Endothelial cell of umbilical vein (primary cell): Measurements from ENCODE around the gene RPL23. TPM values are rescaled to one million over a fixed set of nuclear protein-coding genes. Genes with fewer than 3 reads are reported as not detected.

Source experiments
- BruUV-seq: library from RNA; stranded (reverse); fragments of 400-500 nt; replicated peaks from 2 replicates; lab custom pipeline; 2021; lab: Mats Ljungman, UMichigan
- CTCF ChIA-PET: fragments of 300-600, 350-600 bp; sonication (Branson Sonifier 250); formaldehyde crosslinking; loops from one replicate; lab custom pipeline; 2021; ENCODE audit warnings: antibody characterized with exemption, inconsistent platforms; lab: Charles Lee
- POLR2A ChIA-PET: fragments of 300-600, 350-600 bp; sonication (Branson Sonifier 250); formaldehyde crosslinking; loops from one replicate; lab custom pipeline; 2021; ENCODE audit warnings: antibody characterized with exemption, inconsistent platforms; lab: Charles Lee
- DNase-seq: peaks from one replicate; pipeline ENCODE4 v3.0.0-alpha.2; 2011; ENCODE audit warnings: low read depth, low spot score
- FAIRE-seq: peaks from 2 replicates; lab custom pipeline; 2011; peaks lifted over from hg19 to GRCh38; lab: Jason Lieb, UNC
- H2AFZ ChIP-seq: 2 replicates; pipeline ENCODE4 v1.6.0; 2012; ENCODE audit warnings: low read depth, low read length, control low read depth, inconsistent platforms
- H3K27ac ChIP-seq: 2 replicates; pipeline ENCODE4 v1.5.1; 2011; ENCODE audit warnings: low read depth, mild to moderate bottlenecking, control low read depth, low read length, moderate library complexity; ENCODE audit not compliant: insufficient read depth
- H3K27me3 ChIP-seq, 2 experiments: 2 replicates each; pipeline versions ENCODE4 v1.6.0 to v1.6.1; 2011; ENCODE audit warnings: low read length in 2 of 2, mixed read lengths in 1 of 2; ENCODE audit not compliant: control insufficient read depth in 2 of 2, insufficient read depth in 2 of 2
- H3K36me3 ChIP-seq, 2 experiments: 2 replicates in 1 of 2; 3 replicates in 1 of 2; pipeline ENCODE4 v1.5.1; 2011; ENCODE audit warnings: low read length in 2 of 2, mild to moderate bottlenecking in 1 of 2, moderate library complexity in 1 of 2; ENCODE audit not compliant: control insufficient read depth in 2 of 2, insufficient read depth in 2 of 2; ENCODE audit errors: extremely low read depth in 1 of 2
- H3K4me1 ChIP-seq: 3 replicates; pipeline ENCODE4 v1.5.1; 2011; ENCODE audit warnings: mild to moderate bottlenecking, low read length; ENCODE audit not compliant: control insufficient read depth, insufficient read depth; ENCODE audit errors: extremely low read depth
- H3K4me2 ChIP-seq: 2 replicates; pipeline ENCODE4 v1.6.1; 2011; ENCODE audit warnings: low read length, control low read depth, mixed read lengths; ENCODE audit not compliant: insufficient read depth
- H3K4me3 ChIP-seq, 3 experiments: fragments of 200-600 bp in 1 of 3; sonication (generic), shearing (Covaris generic) in 1 of 3; replicated peaks in 1 of 3; 2 replicates each; pipeline ENCODE4 v1.5.1; 2011 to 2016; ENCODE audit warnings: control low read depth in 3 of 3, low read length in 3 of 3, mild to moderate bottlenecking in 2 of 3, inconsistent platforms in 1 of 3, low read depth in 1 of 3, moderate library complexity in 1 of 3; ENCODE audit not compliant: insufficient read depth in 1 of 3
- H3K79me2 ChIP-seq: 2 replicates; pipeline ENCODE4 v1.6.0; 2012; ENCODE audit warnings: low read length, inconsistent platforms; ENCODE audit not compliant: control insufficient read depth, insufficient read depth
- H3K9ac ChIP-seq: replicated peaks from 2 replicates; pipeline ENCODE3; 2011; ENCODE audit warnings: low read length, control low read depth; ENCODE audit not compliant: insufficient read depth; ENCODE audit errors: extremely low read depth
- H3K9me1 ChIP-seq: replicated peaks from 3 replicates; pipeline ENCODE4 v1.6.0; 2011; ENCODE audit warnings: mild to moderate bottlenecking, low read length; ENCODE audit not compliant: control insufficient read depth, insufficient read depth; ENCODE audit errors: extremely low read depth
- H3K9me3 ChIP-seq: replicated peaks from 2 replicates; pipeline ENCODE4 v1.5.1; 2012; ENCODE audit warnings: low read length, inconsistent platforms; ENCODE audit not compliant: control insufficient read depth, insufficient read depth
- H4K20me1 ChIP-seq: replicated peaks from 2 replicates; pipeline ENCODE3; 2011; ENCODE audit warnings: mild to moderate bottlenecking, low read length; ENCODE audit not compliant: control insufficient read depth, insufficient read depth; ENCODE audit errors: extremely low read depth
- EZH2 ChIP-seq: IDR thresholded peaks from 2 replicates; pipeline ENCODE4 v1.6.1; 2012; ENCODE audit warnings: borderline replicate concordance, low read depth, mild to moderate bottlenecking, moderate library complexity, low read length, inconsistent platforms; ENCODE audit not compliant: severe bottlenecking
- FOS ChIP-seq: IDR thresholded peaks from 2 replicates; pipeline ENCODE4 v1.6.1; 2011; ENCODE audit warnings: mild to moderate bottlenecking, low read length, moderate library complexity, borderline replicate concordance; ENCODE audit not compliant: insufficient read depth
- GATA2 ChIP-seq: IDR thresholded peaks from 2 replicates; pipeline ENCODE4 v1.7.0; 2011; ENCODE audit warnings: low read depth, mild to moderate bottlenecking, moderate library complexity, mixed read lengths, low read length; ENCODE audit not compliant: insufficient read length, insufficient read depth
- JUN ChIP-seq: IDR thresholded peaks from 2 replicates; pipeline ENCODE4 v1.6.1; 2011; ENCODE audit warnings: borderline replicate concordance, low read depth; ENCODE audit not compliant: insufficient read length, insufficient read depth
- MYC ChIP-seq: IDR thresholded peaks from one replicate; pipeline ENCODE4 v1.6.1; 2011; ENCODE audit warnings: mild to moderate bottlenecking, low read depth, low read length
- POLR2A ChIP-seq: IDR thresholded peaks from 2 replicates; pipeline ENCODE4 v1.6.1; 2012; ENCODE audit warnings: low read depth, mild to moderate bottlenecking, control low read depth, low read length
- POLR2AphosphoS5 ChIP-seq: IDR thresholded peaks from 2 replicates; pipeline ENCODE4 v1.6.1; 2012; ENCODE audit warnings: low read depth, mild to moderate bottlenecking, control low read depth, low read length, moderate library complexity; ENCODE audit not compliant: insufficient read depth
- dilution Hi-C: fragments of 300-500 bp; cut with MboI; formaldehyde crosslinking; loops from one replicate; pipeline ENCODE4 v1.15.0; 2019; ENCODE audit warnings: low sequenced_read_pairs; ENCODE audit not compliant: extremely low pct_ligation_motif_present
- intact Hi-C: fragments of 100-400 bp; cut with micrococcal nuclease; formaldehyde crosslinking; loops from one replicate; pipeline ENCODE4 v1.10.0; 2022
- polyA plus RNA-seq, 4 experiments: library from polyadenylated mRNA; depleted of rRNA in 3 of 4; stranded (reverse) in 3 of 4; unstranded in 1 of 4; fragments of >200 nt; gene quantifications; 2 replicates each; pipeline versions ENCODE4 v1.2.1 to v1.2.3, GENCODE V29; 2011 to 2012; ENCODE audit warnings: missing spikeins in 1 of 4
- total RNA-seq: library from RNA; stranded (reverse); gene quantifications from 2 replicates; pipeline ENCODE4 v1.2.3, GENCODE V29; 2021
- TF ChIP-seq, protein P1 (sequence below), 2 donors: IDR thresholded peaks; 1 replicate in 1 of 2; 2 replicates in 1 of 2; pipeline ENCODE4 v1.5.1; 2011; ENCODE audit warnings: low read length in 2 of 2, mild to moderate bottlenecking in 2 of 2, moderate library complexity in 2 of 2, control low read depth in 1 of 2, inconsistent platforms in 1 of 2, low read depth in 1 of 2; ENCODE audit not compliant: insufficient read depth in 1 of 2; ENCODE audit errors: extremely low read depth in 1 of 2
- TF ChIP-seq, protein P2 (sequence below): IDR thresholded peaks from 2 replicates; pipeline ENCODE4 v1.6.1; 2011; ENCODE audit not compliant: insufficient read depth, insufficient read length

Gene RPL23
- total and polyA plus RNA-seq, 2 donors (not counting 3 experiments of a cell fraction or from before 2014, with no cell fraction given) = 1,292 to 1,847 TPM

DNA sequence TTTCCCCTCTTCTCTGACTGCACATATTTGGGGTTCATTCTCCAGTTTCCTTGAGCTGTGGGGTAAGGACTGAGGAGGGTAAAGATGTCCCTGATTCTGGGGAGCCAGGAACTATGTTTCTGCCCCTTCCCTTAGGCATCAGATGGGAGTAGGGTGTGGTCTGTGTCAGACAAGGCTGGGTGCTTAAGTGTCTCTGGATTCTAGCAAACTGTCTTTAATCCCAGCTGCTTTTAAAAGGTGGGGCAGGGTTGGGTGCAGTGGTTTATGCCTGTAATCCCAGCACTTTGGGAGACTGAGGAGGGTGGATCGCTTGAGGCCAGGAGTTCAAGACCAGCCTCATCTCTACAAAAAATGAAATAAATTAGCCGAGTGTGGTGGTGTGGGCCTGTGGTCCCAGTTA lies 29.3 kb upstream of the RPL23 start:
- Histone ChIP-seq H3K4me3 (no peak overlapping the region), H3K9me1 (no peaks in the 10 kb centered on the region), H2AFZ (no peak overlapping the region), H3K9ac (no peak overlapping the region), H4K20me1 (no peaks in the 10 kb centered on the region), H3K79me2 (peaks cover 76% of the 10 kb centered on the region), H3K27ac (no peak overlapping the region), H3K4me1 (peaks cover 30% of the 10 kb centered on the region), H3K4me2 (no peak overlapping the region), H3K36me3 (peaks cover 14 to 34% of the 10 kb centered on the region in 2 experiments), H3K9me3 (no peaks in the 10 kb centered on the region), H3K27me3 (no peaks in the 10 kb centered on the region)
- POLR2A ChIA-PET = no interaction called here
- dilution Hi-C loops = no loop called here
- BruUV-seq = no TSS peak
- FAIRE-seq (no peak), DNase-seq (no peak)
- CTCF ChIA-PET = interaction anchor here (1.4 kb wide), 1 partner anchor 100 kb away, joined by 3 read pairs; no protein-coding TSS in a partner anchor
- intact Hi-C loops = no loop called here
- TF ChIP-seq, protein P1, sequence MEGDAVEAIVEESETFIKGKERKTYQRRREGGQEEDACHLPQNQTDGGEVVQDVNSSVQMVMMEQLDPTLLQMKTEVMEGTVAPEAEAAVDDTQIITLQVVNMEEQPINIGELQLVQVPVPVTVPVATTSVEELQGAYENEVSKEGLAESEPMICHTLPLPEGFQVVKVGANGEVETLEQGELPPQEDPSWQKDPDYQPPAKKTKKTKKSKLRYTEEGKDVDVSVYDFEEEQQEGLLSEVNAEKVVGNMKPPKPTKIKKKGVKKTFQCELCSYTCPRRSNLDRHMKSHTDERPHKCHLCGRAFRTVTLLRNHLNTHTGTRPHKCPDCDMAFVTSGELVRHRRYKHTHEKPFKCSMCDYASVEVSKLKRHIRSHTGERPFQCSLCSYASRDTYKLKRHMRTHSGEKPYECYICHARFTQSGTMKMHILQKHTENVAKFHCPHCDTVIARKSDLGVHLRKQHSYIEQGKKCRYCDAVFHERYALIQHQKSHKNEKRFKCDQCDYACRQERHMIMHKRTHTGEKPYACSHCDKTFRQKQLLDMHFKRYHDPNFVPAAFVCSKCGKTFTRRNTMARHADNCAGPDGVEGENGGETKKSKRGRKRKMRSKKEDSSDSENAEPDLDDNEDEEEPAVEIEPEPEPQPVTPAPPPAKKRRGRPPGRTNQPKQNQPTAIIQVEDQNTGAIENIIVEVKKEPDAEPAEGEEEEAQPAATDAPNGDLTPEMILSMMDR (IDR thresholded peaks at IDR 0.05; ENCODE audit: extremely low read depth in 1 of 2, insufficient read depth in 1 of 2, low read depth in 1 of 2, low read length in 2 of 2) = no peak
- TF ChIP-seq POLR2A (no peak), EZH2 (no peak), POLR2AphosphoS5 (no peak), MYC (no peak), JUN (no peak), FOS (no peak), GATA2 (no peak)
- TF ChIP-seq, protein P2, sequence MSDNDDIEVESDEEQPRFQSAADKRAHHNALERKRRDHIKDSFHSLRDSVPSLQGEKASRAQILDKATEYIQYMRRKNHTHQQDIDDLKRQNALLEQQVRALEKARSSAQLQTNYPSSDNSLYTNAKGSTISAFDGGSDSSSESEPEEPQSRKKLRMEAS = no peak
